Gastroesophageal sphincter (tissue), 3 donors: ENCODE results near the gene REEP3.

Experiments
- CTCF ChIP-seq, 4 experiments: fragments of 200-600 bp in 2 of 4; fragments of 450-650 bp in 2 of 4; sonication (generic) in 1 of 4; IDR thresholded peaks; one replicate each; pipeline ENCODE4 v1.5.1; 2017 to 2019; ENCODE audit warnings: antibody characterized with exemption in 4 of 4, mild to moderate bottlenecking in 2 of 4, moderate library complexity in 2 of 4
- EP300 ChIP-seq: sonication (generic); formaldehyde crosslinking; IDR thresholded peaks from one replicate; pipeline ENCODE4 v1.6.1; 2017; ENCODE audit warnings: antibody characterized with exemption, mild to moderate bottlenecking
- POLR2A ChIP-seq, 2 donors: fragments of 450-650 bp; IDR thresholded peaks; one replicate each; pipeline ENCODE4 v1.6.1; 2017; ENCODE audit warnings: antibody characterized with exemption in 2 of 2, mild to moderate bottlenecking in 2 of 2, moderate library complexity in 1 of 2

DNA sequence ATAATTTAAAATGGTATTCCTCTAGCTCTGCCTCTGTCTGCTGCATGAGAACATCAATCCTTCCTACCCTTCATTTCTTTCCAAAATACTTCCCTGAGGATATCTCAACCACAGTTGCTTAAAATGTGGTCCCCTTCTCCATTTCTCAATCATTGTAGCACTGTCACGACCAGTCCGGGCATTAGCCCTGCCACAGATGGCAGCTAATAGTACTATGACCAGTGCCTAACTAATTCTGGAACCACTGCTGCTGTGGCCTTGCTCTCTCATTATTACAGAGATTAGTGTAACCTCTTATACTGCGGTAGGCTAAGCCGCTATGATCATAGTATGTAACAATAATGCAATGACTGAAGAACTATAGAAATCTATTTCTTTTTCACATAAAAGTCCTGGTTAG is 66.0 kb downstream of the REEP3 start:
- TF ChIP-seq CTCF (IDR thresholded peaks at IDR 0.05) (no peak), POLR2A (IDR thresholded peaks at IDR 0.05) (no peak), EP300 (no peak)
